ENCODE measurements around the gene NOS1AP.
"Not testable (repeated sequence)": the region's sequence is repeated elsewhere in the genome, so short reads cannot be mapped to it uniquely, and the experiment has no call there.

Gene NOS1AP

DNA sequence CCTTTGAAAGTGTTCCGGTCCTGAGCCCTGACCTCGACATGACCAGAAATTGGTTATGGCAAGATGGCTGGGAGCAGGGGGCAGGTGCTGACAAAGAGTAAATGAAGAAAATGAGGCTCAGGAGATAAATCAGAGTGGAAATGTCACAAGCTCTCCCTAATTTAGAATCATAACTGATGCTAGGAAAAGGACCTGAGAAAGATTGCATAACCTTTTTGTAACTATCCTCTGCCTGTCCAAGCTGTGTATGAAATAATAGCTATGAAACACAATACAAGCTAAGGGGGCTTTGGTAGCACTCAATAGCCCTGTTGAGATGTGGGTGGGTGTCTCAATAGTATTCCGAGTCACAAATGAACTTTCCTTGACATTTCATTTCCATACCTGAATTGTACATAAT, 12.9 kb upstream of the NOS1AP start:
- no peak for DNase-seq (ENCODE audit: low read depth in 3 of 3, low spot score in 1 of 3)

DNA sequence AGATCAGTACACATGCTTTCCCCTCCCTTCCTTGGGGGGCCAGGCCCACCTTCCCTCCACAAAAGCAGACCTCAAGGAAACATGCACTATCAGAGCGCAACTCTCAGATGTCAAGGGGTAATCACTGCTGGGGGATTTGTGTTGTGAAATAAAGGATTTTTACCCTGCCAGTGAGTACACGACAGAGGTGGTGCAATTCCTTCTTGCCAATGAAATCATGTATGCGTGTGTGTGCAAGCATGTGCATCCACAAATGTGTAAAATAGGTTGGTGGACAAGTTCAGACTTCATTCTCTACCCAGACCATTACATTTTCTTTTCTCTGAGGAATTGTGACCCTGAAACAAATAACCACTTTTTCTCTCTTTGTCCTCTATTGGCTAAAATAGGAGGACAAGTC, 9.8 kb upstream of the NOS1AP start:
- no peak for DNase-seq (ENCODE audit: low read depth in 3 of 3, low spot score in 1 of 3)

GRCh38 chr1:162060314-162060713, 9.2 kb upstream of the NOS1AP start:
- DNase-seq (ENCODE audit: low read depth in 3 of 3, low spot score in 1 of 3): no peak

- DNase-seq (ENCODE audit: low read depth in 3 of 3, low spot score in 1 of 3): no peak
Measured at GRCh38 chr1:162062542-162063015, 6.9 kb upstream of the NOS1AP start.

- DNase-seq (ENCODE audit: low read depth in 3 of 3, low spot score in 1 of 3): no peak
Measured at GRCh38 chr1:162065016-162065415, 4.5 kb upstream of the NOS1AP start.

GRCh38 chr1:162066836-162067235, 2.7 kb upstream of the NOS1AP start:
- not testable (repeated sequence) for DNase-seq (ENCODE audit: low read depth in 3 of 3, low spot score in 1 of 3)

DNA sequence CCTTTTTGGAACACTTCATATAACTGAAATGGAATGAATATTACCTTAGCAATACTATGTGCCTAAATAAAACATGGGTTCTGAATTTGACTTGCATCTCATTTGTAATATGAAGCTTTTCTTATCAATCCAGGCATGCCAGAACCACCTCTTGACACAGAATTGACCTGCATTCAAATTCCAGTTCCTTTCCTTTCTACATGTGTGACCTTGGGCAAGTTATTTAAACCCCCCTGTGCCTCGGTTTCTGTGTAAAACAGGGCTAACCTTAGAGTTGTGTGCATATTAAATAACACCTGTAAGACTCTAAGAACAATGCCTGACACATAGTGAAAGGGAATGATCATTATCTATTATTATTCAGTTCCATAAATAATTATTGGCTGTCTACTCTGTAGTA, 2.0 kb upstream of the NOS1AP start:
- DNase-seq (ENCODE audit: low read depth in 3 of 3, low spot score in 1 of 3): no peak

DNA sequence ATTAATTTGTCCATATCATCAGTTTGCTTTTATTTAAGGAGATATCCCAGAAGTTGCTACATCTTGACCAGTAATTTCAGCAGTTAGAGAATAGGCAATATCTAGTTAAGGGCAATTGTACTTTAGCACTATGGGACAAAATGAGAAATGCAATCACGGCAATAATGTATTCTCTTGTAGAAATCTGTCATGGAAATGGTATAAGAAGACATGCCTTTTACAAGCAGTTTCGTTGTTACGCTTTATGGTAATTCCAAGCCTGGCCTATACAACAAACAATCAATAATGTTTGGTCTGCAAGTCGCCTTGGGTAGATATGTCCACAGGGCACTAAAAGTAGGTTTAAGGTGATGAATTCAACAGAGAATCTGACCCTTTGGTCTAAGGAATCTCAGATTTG, 1.2 kb upstream of the NOS1AP start:
- no peak for DNase-seq (ENCODE audit: low read depth in 3 of 3, low spot score in 1 of 3)

DNA sequence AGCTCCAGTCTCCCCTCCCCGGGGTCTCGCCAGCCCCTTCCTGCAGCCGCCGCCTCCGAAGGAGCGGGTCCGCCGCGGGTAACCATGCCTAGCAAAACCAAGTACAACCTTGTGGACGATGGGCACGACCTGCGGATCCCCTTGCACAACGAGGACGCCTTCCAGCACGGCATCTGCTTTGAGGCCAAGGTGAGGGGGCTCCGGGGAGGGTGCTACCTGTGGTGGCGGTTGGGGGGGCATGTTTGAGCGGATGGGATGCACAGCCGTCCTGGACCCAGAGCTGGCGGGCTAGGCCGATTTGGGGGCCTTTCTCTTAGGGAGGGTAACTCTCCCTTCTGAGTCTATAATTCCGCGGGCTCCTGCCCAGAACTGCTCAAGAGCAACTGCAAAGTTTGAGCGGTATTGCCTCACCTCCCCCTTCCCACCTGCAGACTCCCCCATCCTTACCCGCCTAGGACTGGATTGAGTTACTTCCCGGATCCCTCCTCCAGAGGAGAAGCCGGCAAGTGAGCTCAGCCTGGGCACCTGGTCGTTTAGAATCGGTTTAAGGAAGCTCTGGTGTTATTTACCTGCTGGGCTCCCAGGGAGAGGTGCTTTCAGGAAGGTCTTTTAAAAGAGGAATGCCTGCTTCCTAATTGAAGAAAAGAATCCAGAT, 730 bp downstream of the NOS1AP start:
- peak in 1 of 3 donors; percentile 3 for DNase-seq (ENCODE audit: low read depth in 3 of 3, low spot score in 1 of 3)

DNA sequence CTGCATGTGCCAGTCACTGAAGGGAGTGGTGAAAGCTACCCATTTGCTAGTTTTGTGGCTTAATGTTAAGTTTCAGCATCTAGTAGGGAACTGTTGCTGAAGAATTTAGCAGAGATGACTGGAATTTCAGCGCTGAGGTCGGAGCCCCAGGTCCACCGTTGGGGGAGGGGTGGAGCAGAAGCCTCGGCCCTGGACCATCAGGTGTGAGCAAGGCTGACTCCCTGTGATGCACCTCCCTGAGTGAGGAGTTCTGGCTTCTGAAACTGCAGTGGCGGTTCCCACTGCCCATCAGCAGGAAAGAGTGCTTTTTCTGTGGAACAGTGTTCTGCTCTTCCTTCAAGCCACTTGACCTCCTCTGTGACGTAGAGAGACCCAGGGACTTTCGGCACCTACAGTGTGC, 1.3 kb downstream of the NOS1AP start:
- no peak for DNase-seq (ENCODE audit: low read depth in 3 of 3, low spot score in 1 of 3)

GRCh38 chr1:162072740-162073139, 3.2 kb downstream of the NOS1AP start:
- no peak for DNase-seq (ENCODE audit: low read depth in 3 of 3, low spot score in 1 of 3)

DNA sequence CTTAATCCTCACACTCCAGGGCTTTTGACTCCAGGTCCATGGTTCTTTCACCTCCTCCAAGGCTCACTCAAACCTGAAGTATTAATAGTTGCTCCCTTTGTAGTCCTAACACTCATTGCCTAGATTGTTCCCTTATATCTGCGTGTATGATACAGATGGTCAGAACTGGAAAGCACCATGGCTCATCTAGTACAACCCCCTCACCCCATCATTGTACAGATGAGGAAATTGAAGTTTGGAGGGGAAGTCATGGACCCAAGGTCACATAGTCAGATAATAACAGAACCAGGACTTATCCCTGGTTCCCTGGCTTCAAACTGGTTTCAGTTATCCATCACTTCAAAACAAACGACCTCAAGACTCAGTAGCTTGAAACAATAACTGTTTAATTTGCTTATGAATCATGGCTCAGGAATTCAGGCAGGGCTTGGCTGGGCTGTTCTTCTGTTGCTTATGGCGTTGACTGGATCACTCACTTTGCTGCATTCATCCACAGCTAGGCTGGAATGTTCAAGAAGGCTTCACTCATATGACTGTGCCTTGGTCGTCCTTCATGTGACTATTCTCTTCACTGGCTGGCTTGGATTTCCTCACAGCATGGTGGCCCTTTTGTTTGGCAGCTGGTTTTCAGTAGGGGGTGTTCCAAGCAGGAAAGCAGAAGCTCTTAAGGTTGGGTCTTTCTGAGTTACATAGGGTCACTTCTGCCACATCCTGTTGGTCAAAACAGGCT, 5.0 kb downstream of the NOS1AP start:
- no peak for DNase-seq (ENCODE audit: low read depth in 3 of 3, low spot score in 1 of 3)

- no peak for DNase-seq (ENCODE audit: low read depth in 3 of 3, low spot score in 1 of 3)
Measured at GRCh38 chr1:162075862-162076261, 6.4 kb downstream of the NOS1AP start.

- DNase-seq (ENCODE audit: low read depth in 3 of 3, low spot score in 1 of 3): no peak
Measured at GRCh38 chr1:162077648-162078299, 8.3 kb downstream of the NOS1AP start.

DNA sequence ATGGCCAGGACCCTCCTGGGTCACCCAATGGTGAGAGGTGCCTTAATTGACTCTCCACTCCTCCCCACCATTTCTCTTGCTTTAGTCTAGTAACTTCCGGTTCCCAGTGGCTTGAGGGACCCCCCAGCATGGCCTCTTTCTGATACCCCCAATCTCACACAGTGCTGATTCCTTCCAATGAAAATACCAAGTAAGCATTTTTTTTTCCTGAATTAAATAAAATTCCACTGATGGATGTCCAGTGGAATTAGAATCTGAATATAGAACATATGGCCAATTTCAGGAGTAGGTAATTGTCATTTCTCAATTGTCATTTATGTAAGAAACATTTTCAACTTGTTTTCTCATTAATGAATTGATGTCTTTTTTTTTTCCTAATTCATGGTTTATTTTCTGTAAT, 9.5 kb downstream of the NOS1AP start:
- DNase-seq (ENCODE audit: low read depth in 3 of 3, low spot score in 1 of 3): no peak

DNA sequence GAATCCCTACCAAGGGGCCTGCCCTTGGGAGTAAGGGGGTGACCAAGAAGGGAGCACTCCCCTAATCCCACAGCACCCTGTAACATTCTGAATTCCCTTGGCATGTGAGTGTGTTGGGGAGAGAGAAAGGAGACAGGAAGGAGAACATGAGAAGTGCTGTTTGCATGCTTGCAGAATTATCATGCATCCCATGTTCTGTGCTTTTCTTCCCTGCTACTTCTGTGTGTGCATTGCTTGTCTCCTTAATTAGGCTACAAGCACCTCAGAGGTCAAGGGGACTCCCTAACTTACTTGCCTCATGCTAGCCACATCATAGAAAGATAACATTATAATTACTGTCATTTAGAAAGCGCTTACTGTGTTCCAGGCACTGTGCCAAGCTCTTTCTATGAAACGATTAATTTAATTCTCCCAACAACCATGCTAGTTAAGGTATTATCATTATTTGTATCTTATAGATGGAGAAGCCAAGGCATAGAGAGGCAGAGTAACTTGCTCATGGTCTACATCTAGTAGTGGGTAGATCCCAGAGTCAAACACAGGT, 11.1 kb downstream of the NOS1AP start:
- DNase-seq (ENCODE audit: low read depth in 3 of 3, low spot score in 1 of 3): no peak

GRCh38 chr1:162081316-162081715, 11.8 kb downstream of the NOS1AP start:
- no peak for DNase-seq (ENCODE audit: low read depth in 3 of 3, low spot score in 1 of 3)

- DNase-seq (ENCODE audit: low read depth in 3 of 3, low spot score in 1 of 3): not testable (repeated sequence)
Measured at GRCh38 chr1:162082080-162082479, 12.6 kb downstream of the NOS1AP start.

GRCh38 chr1:162083273-162083672, 13.8 kb downstream of the NOS1AP start:
- DNase-seq (ENCODE audit: low read depth in 3 of 3, low spot score in 1 of 3): no peak

DNA sequence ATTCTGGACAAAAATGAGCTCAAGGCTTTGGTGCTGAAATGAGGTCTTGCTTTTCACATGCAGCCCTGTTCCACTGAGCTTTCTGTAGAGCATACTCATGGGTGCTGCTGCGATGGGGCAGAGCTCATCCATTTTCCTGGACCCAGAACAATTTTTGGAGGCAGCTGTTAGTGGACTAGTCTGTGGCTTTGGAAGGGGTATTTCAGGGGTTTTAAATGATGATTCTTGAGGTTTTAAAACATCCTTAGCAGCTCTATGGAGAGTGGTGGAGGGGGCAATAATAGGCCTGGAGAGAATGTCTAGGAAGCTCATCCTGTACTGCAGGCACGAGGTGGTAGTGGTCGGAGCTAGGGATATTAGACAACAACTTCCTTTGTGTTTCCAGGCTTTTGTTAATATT, 16.5 kb downstream of the NOS1AP start:
- DNase-seq (ENCODE audit: low read depth in 3 of 3, low spot score in 1 of 3): no peak

- DNase-seq (ENCODE audit: low read depth in 3 of 3, low spot score in 1 of 3): no peak
Measured at GRCh38 chr1:162087111-162087510, 17.6 kb downstream of the NOS1AP start.

GRCh38 chr1:162087574-162087973, 18.1 kb downstream of the NOS1AP start:
- DNase-seq (ENCODE audit: low read depth in 3 of 3, low spot score in 1 of 3): no peak

Data from stimulated activated CD4-positive, alpha-beta T cell treated with anti-CD3 and anti-CD28 coated beads, TNF-alpha, amount 100 ng/mL, for 1 hour (primary cell).